Small intestine (tissue), 16 donors: ENCODE data around the gene LACC1. TPM values are rescaled to one million over a fixed set of nuclear protein-coding genes. Genes with fewer than 3 reads are reported as not detected.
A peak's percentile ranks its signal among the peaks of the same experiment; 100 is the strongest.

Source experiments
- DNase-seq, 2 donors: peaks; one replicate each; pipeline versions ENCODE4 v3.0.0 to v3.0.0-alpha.2; 2013
- FAIRE-seq: peaks from 2 replicates; lab custom pipeline; 2012; peaks lifted over from hg19 to GRCh38; lab: Jason Lieb, UNC
- H3K27ac ChIP-seq, 3 donors: one replicate each; pipeline ENCODE4 v1.5.1; 2013; ENCODE audit warnings: low read length in 2 of 3, mild to moderate bottlenecking in 2 of 3, control low read depth in 1 of 3, inconsistent platforms in 1 of 3, low read depth in 1 of 3, moderate library complexity in 1 of 3
- H3K27me3 ChIP-seq, 3 donors: one replicate each; pipeline ENCODE4 v1.6.1; 2013; ENCODE audit warnings: low read length in 3 of 3, inconsistent platforms in 1 of 3; ENCODE audit not compliant: control insufficient read depth in 3 of 3, insufficient read depth in 3 of 3
- H3K36me3 ChIP-seq, 3 donors: one replicate each; pipeline ENCODE4 v1.6.1; 2013; ENCODE audit warnings: low read length in 3 of 3, inconsistent platforms in 1 of 3, low read depth in 1 of 3, mild to moderate bottlenecking in 1 of 3, moderate library complexity in 1 of 3; ENCODE audit not compliant: control insufficient read depth in 3 of 3, insufficient read depth in 2 of 3
- H3K4me1 ChIP-seq, 3 donors: one replicate each; pipeline ENCODE4 v1.6.1; 2013; ENCODE audit warnings: low read length in 2 of 3, inconsistent platforms in 1 of 3, low read depth in 1 of 3, mild to moderate bottlenecking in 1 of 3, moderate library complexity in 1 of 3; ENCODE audit not compliant: control insufficient read depth in 3 of 3, insufficient read depth in 2 of 3
- H3K4me3 ChIP-seq, 3 donors: one replicate each; pipeline ENCODE4 v1.5.1; 2013; ENCODE audit warnings: low read length in 3 of 3, control low read depth in 1 of 3, inconsistent platforms in 1 of 3, low read depth in 1 of 3, mild to moderate bottlenecking in 1 of 3, moderate library complexity in 1 of 3
- H3K9me3 ChIP-seq, 2 donors: one replicate each; pipeline ENCODE4 v1.6.1; 2013; ENCODE audit warnings: low read depth in 1 of 2, low read length in 1 of 2; ENCODE audit not compliant: control insufficient read depth in 2 of 2, insufficient read depth in 1 of 2
- WGBS, 3 donors: extraction: QIAGEN DNeasy Blood & Tissue Kit; methylation state at CpG; one replicate each; pipeline ENCODE4 v1.1.7; 2013; 5-methylcytosine and 5-hydroxymethylcytosine counted together
- long read RNA-seq, 10 donors: transcript quantifications; one replicate each; lab custom pipeline, GENCODE V29; 2026
- polyA plus RNA-seq, 4 donors: library from polyadenylated mRNA; stranded (reverse) in 3 of 4; unstranded in 1 of 4; fragments of 200-250 nt in 3 of 4; fragments of 120-200 nt in 1 of 4; gene quantifications; one replicate each; pipeline versions ENCODE4 v1.2.1 to v1.2.3, GENCODE V29; 2013
- donor health status: healthy with polysubstance abuse.
- donor health status: control.
- donor health status: control.
- donor health status: Bipolar disorder and iron deficiency.
- donor health status: healthy.

The LACC1 gene
- 10 to 100 TPM in 3 of 4 donors, 1 to 10 TPM in 1; 4.1 to 13.5 (median 13.0) TPM for polyA plus RNA-seq
- long read RNA-seq, donor 1, result 0 reads
- long read RNA-seq, donor 2, full-length matches to known transcripts, result 2 of 2 reads
- long read RNA-seq, donor 2, partial matches to known transcripts, result 0 of 2 reads
- long read RNA-seq, donor 2, other reads (novel, unspliced or antisense), result 0 of 2 reads
- long read RNA-seq, donor 3, full-length matches to known transcripts, result 2 of 2 reads
- long read RNA-seq, donor 3, partial matches to known transcripts, result 0 of 2 reads
- long read RNA-seq, donor 3, other reads (novel, unspliced or antisense), result 0 of 2 reads
- long read RNA-seq, donor 4, result 0 reads
- long read RNA-seq, donor 5, result 0 reads
- long read RNA-seq, donor 6, full-length matches to known transcripts, result 2 of 2 reads
- long read RNA-seq, donor 6, partial matches to known transcripts, result 0 of 2 reads
- long read RNA-seq, donor 6, other reads (novel, unspliced or antisense), result 0 of 2 reads
- long read RNA-seq, donor 7, result 0 reads
- long read RNA-seq, donor 8, result 0 reads
- long read RNA-seq, donor 9, result 0 reads
- long read RNA-seq, donor 10, partial matches to known transcripts, result 0 of 1 reads
- long read RNA-seq, donor 10, other reads (novel, unspliced or antisense), result 0 of 1 reads

- 0 to 2% (median 1%) methylated on average over 29 to 48 of the region's 48 CpGs for WGBS, 3 donors
- Histone ChIP-seq H3K27ac (peak within 1 kb of the TSS; percentile 91 to 97 (median 94)), H3K27me3 (no peaks in the 10 kb centered on the region), H3K9me3 (no peaks in the 10 kb centered on the region), H3K36me3 (no peaks in the 10 kb centered on the region), H3K4me1 (peaks cover 0 to 11% (median 0%) of the 10 kb centered on the region in 3 donors), H3K4me3 (peak within 1 kb of the TSS; percentile 55 to 84 (median 70))
- no peak for FAIRE-seq
- DNase-seq, result peak; percentile 55 to 74
Measured at GRCh38 chr13:43879755-43880181, at the start of gene LACC1. Gene LACC1 (plus strand): TSS chr13:43879904. CDS start chr13:43880986, 1,082 bp downstream.

GRCh38 chr13:43830497-43830881, 49.2 kb upstream of the LACC1 start:
- H3K4me3 ChIP-seq, result no peak overlapping the region
- no peaks in the 10 kb centered on the region for H3K4me1 ChIP-seq
- no peaks in the 10 kb centered on the region for H3K36me3 ChIP-seq
- H3K27ac ChIP-seq, result no peak overlapping the region
- H3K9me3 ChIP-seq, result no peaks in the 10 kb centered on the region
- WGBS, 3 donors, result 72 to 78% (median 74%) methylated on average over 5 of the region's 5 CpGs
- DNase-seq (no peak), FAIRE-seq (no peak)
- H3K27me3 ChIP-seq, result no peaks in the 10 kb centered on the region

- 65 to 79% (median 70%) methylated on average over 2 of the region's 2 CpGs for WGBS, 3 donors
- Histone ChIP-seq H3K27ac (no peak overlapping the region), H3K27me3 (no peaks in the 10 kb centered on the region), H3K9me3 (no peaks in the 10 kb centered on the region), H3K36me3 (no peaks in the 10 kb centered on the region), H3K4me1 (no peaks in the 10 kb centered on the region), H3K4me3 (no peak overlapping the region)
- FAIRE-seq (no peak), DNase-seq (no peak)
Measured at GRCh38 chr13:43831088-43831487, 48.6 kb upstream of the LACC1 start.

GRCh38 chr13:43835701-43836100, 44.0 kb upstream of the LACC1 start:
- Histone ChIP-seq H3K4me1 (no peaks in the 10 kb centered on the region), H3K36me3 (no peaks in the 10 kb centered on the region), H3K9me3 (no peaks in the 10 kb centered on the region), H3K4me3 (no peak overlapping the region), H3K27me3 (no peaks in the 10 kb centered on the region), H3K27ac (no peak overlapping the region)
- WGBS, 3 donors, result 59 to 77% (median 76%) methylated on average over 2 of the region's 2 CpGs
- DNase-seq (no peak), FAIRE-seq (peak; percentile 57)

GRCh38 chr13:43838909-43839308, 40.8 kb upstream of the LACC1 start:
- no peak for FAIRE-seq
- no peak overlapping the region for H3K27ac ChIP-seq
- no peak overlapping the region for H3K4me3 ChIP-seq
- H3K36me3 ChIP-seq, result no peaks in the 10 kb centered on the region
- H3K27me3 ChIP-seq, result no peaks in the 10 kb centered on the region
- DNase-seq, result no peak
- peaks cover 0 to 6% of the 10 kb centered on the region in 2 donors for H3K9me3 ChIP-seq
- WGBS, 3 donors, result 75 to 80% (median 79%) methylated on average over 4 of the region's 4 CpGs
- H3K4me1 ChIP-seq, result no peaks in the 10 kb centered on the region

GRCh38 chr13:43846496-43847158, 33.1 kb upstream of the LACC1 start:
- WGBS, 3 donors, result 84 to 94% (median 92%) methylated on average over 3 of the region's 3 CpGs
- FAIRE-seq, result no peak
- DNase-seq, result no peak
- Histone ChIP-seq H3K36me3 (peaks cover 0 to 3% (median 0%) of the 10 kb centered on the region in 3 donors), H3K4me3 (no peak overlapping the region), H3K4me1 (no peaks in the 10 kb centered on the region), H3K27me3 (no peaks in the 10 kb centered on the region), H3K9me3 (peaks cover 2 to 15% of the 10 kb centered on the region in 2 donors), H3K27ac (no peak overlapping the region)

- Histone ChIP-seq H3K4me3 (no peak overlapping the region), H3K27ac (no peak overlapping the region), H3K9me3 (peaks cover 2 to 20% of the 10 kb centered on the region in 2 donors), H3K27me3 (no peaks in the 10 kb centered on the region), H3K4me1 (no peaks in the 10 kb centered on the region), H3K36me3 (peaks cover 0 to 3% (median 0%) of the 10 kb centered on the region in 3 donors)
- 88 to 93% (median 89%) methylated on average over 1 of the region's 1 CpG for WGBS, 3 donors
- DNase-seq (no peak), FAIRE-seq (no peak)
Measured at GRCh38 chr13:43848001-43848649, 31.6 kb upstream of the LACC1 start.

GRCh38 chr13:43850873-43851272, 28.8 kb upstream of the LACC1 start:
- DNase-seq (peak in 1 of 2 donors; percentile 7), FAIRE-seq (no peak)
- no peak overlapping the region for H3K4me3 ChIP-seq
- 91 to 100% (median 94%) methylated on average over 1 of the region's 1 CpG for WGBS, 3 donors
- peaks cover 0 to 3% (median 0%) of the 10 kb centered on the region in 3 donors for H3K36me3 ChIP-seq
- H3K4me1 ChIP-seq, result no peaks in the 10 kb centered on the region
- no peak overlapping the region for H3K27ac ChIP-seq
- peaks cover 2 to 25% of the 10 kb centered on the region in 2 donors for H3K9me3 ChIP-seq
- H3K27me3 ChIP-seq, result no peaks in the 10 kb centered on the region
